K562 (cell line): ENCODE data around the gene PIERCE2. TPM values are rescaled to one million over a fixed set of nuclear protein-coding genes. Genes with fewer than 3 reads are reported as not detected.

Experiments
- CHD4 ChIP-seq: fragments of 200-600 bp; sonication (generic); IDR thresholded peaks from 3 replicates; pipeline ENCODE4 v1.6.1; 2012; ENCODE audit warnings: low read depth, mild to moderate bottlenecking, mixed read lengths, low read length, inconsistent platforms; ENCODE audit not compliant: insufficient read depth, insufficient replicate concordance, poor library complexity, severe bottlenecking
- CREB1 ChIP-seq, 2 experiments: sonication (generic) in 1 of 2; formaldehyde crosslinking in 1 of 2; IDR thresholded peaks; 2 replicates each; pipeline versions ENCODE4 v1.6.1 to v1.8.0; 2012 to 2022; ENCODE audit warnings: inconsistent platforms in 1 of 2, mild to moderate bottlenecking in 1 of 2, missing genetic modification reagents in 1 of 2, moderate library complexity in 1 of 2
- CSDE1 ChIP-seq, 2 experiments: fragments of 450-650 bp; IDR thresholded peaks; 2 replicates each; pipeline ENCODE4 v1.6.1; 2016; ENCODE audit warnings: mild to moderate bottlenecking in 1 of 2
- DMBX1 ChIP-seq: fragments of 250-450 bp; sonication (Bioruptor Pico); IDR thresholded peaks from 2 replicates; pipeline ENCODE4 v1.8.0; 2022; ENCODE audit warnings: inconsistent platforms, mild to moderate bottlenecking, moderate library complexity, borderline replicate concordance
- ETV6 ChIP-seq, 3 experiments: fragments of 150-350 bp in 1 of 3; sonication (generic) in 1 of 3; formaldehyde crosslinking in 1 of 3; IDR thresholded peaks; 2 replicates each; pipeline versions ENCODE4 v1.6.1 to v1.8.0; 2014 to 2022; ENCODE audit warnings: borderline replicate concordance in 2 of 3, low read depth in 2 of 3, antibody characterized with exemption in 1 of 3, low read length in 1 of 3, mild to moderate bottlenecking in 1 of 3, missing genetic modification reagents in 1 of 3
- HDAC3 ChIP-seq: fragments of 450-650 bp; IDR thresholded peaks from 2 replicates; pipeline ENCODE4 v1.6.1; 2018; ENCODE audit warnings: borderline replicate concordance, mild to moderate bottlenecking, moderate library complexity; ENCODE audit not compliant: partially characterized antibody
- JUN ChIP-seq, 2 experiments: sonication (generic) in 1 of 2; formaldehyde crosslinking in 1 of 2; IDR thresholded peaks; 2 replicates each; pipeline versions ENCODE4 v1.6.1 to v1.8.0; 2012 to 2022; ENCODE audit warnings: borderline replicate concordance in 2 of 2, mild to moderate bottlenecking in 2 of 2, improper control_type of control experiment in 1 of 2, low read depth in 1 of 2, low read length in 1 of 2, missing genetic modification reagents in 1 of 2
- MYBL2 ChIP-seq, 2 experiments: fragments of 450-650 bp in 1 of 2; sonication (generic) in 1 of 2; formaldehyde crosslinking in 1 of 2; IDR thresholded peaks; 2 replicates each; pipeline versions ENCODE4 v1.6.1 to v1.8.1; 2017 to 2022; ENCODE audit warnings: borderline replicate concordance in 1 of 2, inconsistent platforms in 1 of 2, low read depth in 1 of 2, mild to moderate bottlenecking in 1 of 2, missing genetic modification reagents in 1 of 2, moderate library complexity in 1 of 2
- NR2C2 ChIP-seq, 2 experiments: fragments of 200-800 bp in 1 of 2; sonication (Bioruptor generic) in 1 of 2; sonication (generic) in 1 of 2; formaldehyde crosslinking in 1 of 2; IDR thresholded peaks; 2 replicates each; pipeline versions ENCODE4 v1.6.1 to v1.8.0; 2016 to 2022; ENCODE audit warnings: mild to moderate bottlenecking in 1 of 2, missing compliant biosample characterization in 1 of 2, missing genetic modification characterization in 1 of 2, missing genetic modification reagents in 1 of 2
- PYGO2 ChIP-seq: fragments of 450-650 bp; IDR thresholded peaks from 2 replicates; pipeline ENCODE4 v1.6.1; 2016; ENCODE audit warnings: mild to moderate bottlenecking, missing genetic modification characterization, moderate library complexity, missing compliant biosample characterization
- RAD51 ChIP-seq: fragments of 450-650 bp; IDR thresholded peaks from 2 replicates; pipeline ENCODE4 v1.7.1; 2016; ENCODE audit warnings: low read depth, mild to moderate bottlenecking, borderline replicate concordance
- SREBF1 ChIP-seq: fragments of 150-350 bp; IDR thresholded peaks from 2 replicates; pipeline ENCODE4 v1.6.1; 2014; ENCODE audit warnings: antibody characterized with exemption, low read depth, low read length, borderline replicate concordance
- TBL1XR1 ChIP-seq, 2 experiments: IDR thresholded peaks; 2 replicates each; pipeline ENCODE4 v1.6.1; 2012; ENCODE audit warnings: improper control_type of control experiment in 2 of 2, low read length in 2 of 2, mild to moderate bottlenecking in 1 of 2
- TRIM24 ChIP-seq, 2 experiments: fragments of 450-650 bp; IDR thresholded peaks; 2 replicates each; pipeline ENCODE4 v1.6.1; 2016
- ZNF311 ChIP-seq: fragments of 250-450 bp; sonication (Bioruptor Pico); IDR thresholded peaks from 2 replicates; pipeline ENCODE4 v1.4.0; 2020; ENCODE audit warnings: mild to moderate bottlenecking, moderate library complexity
- ZNF445 ChIP-seq: fragments of 250-450 bp; sonication (Bioruptor Pico); IDR thresholded peaks from 2 replicates; pipeline ENCODE4 v1.4.0; 2020; ENCODE audit warnings: low read depth, mild to moderate bottlenecking, moderate library complexity
- ZNF507 ChIP-seq: conservative IDR thresholded peaks from 2 replicates; pipeline ENCODE4 v1.6.1; 2017; ENCODE audit warnings: missing genetic modification characterization, missing compliant biosample characterization
- ZNF77 ChIP-seq: fragments of 250-450 bp; sonication (Bioruptor Pico); IDR thresholded peaks from 2 replicates; pipeline ENCODE4 v1.5.0; 2020
- polyA plus RNA-seq, 8 experiments: library from polyadenylated mRNA; depleted of rRNA in 4 of 8; stranded (reverse) in 5 of 8; unstranded in 3 of 8; fragments of >200 nt; fragmentation: Nextera tagmentation in 2 of 8; fragmentation: Illumina TruSeq in 1 of 8; extraction: Ambion mirVana in 2 of 8; extraction: Trizol in 1 of 8; gene quantifications; 2 replicates each; pipeline versions ENCODE4 v1.2.1 to v1.2.3, GENCODE V29; 2011 to 2014; ENCODE audit warnings: inconsistent platforms in 1 of 8, missing spikeins in 1 of 8
- total RNA-seq, 7 experiments: library from RNA; depleted of rRNA in 6 of 7; stranded (reverse); fragments of >200 nt in 6 of 7; fragmentation: Illumina TruSeq in 2 of 7; extraction: Trizol in 2 of 7; gene quantifications; 2 replicates each; pipeline versions ENCODE4 v1.2.1 to v1.2.3, GENCODE V29; 2011 to 2021; ENCODE audit warnings: low replicate concordance in 1 of 7
- TF ChIP-seq, protein P1 (sequence below): sonication (generic); formaldehyde crosslinking; IDR thresholded peaks from 2 replicates; pipeline ENCODE4 v1.8.1; 2023; ENCODE audit warnings: mild to moderate bottlenecking, missing genetic modification reagents
- TF ChIP-seq, protein P2 (sequence below): fragments of 200-800 bp; sonication (Bioruptor generic); IDR thresholded peaks from 2 replicates; pipeline ENCODE4 v1.6.1; 2016; ENCODE audit warnings: missing genetic modification characterization, missing compliant biosample characterization

The PIERCE2 gene
- total and polyA plus RNA-seq, 9 of the 15 experiments (the other 6 are each of a cell fraction or from before 2014, with no cell fraction given), result 2.9 to 4.8 (median 4.0) TPM

DNA sequence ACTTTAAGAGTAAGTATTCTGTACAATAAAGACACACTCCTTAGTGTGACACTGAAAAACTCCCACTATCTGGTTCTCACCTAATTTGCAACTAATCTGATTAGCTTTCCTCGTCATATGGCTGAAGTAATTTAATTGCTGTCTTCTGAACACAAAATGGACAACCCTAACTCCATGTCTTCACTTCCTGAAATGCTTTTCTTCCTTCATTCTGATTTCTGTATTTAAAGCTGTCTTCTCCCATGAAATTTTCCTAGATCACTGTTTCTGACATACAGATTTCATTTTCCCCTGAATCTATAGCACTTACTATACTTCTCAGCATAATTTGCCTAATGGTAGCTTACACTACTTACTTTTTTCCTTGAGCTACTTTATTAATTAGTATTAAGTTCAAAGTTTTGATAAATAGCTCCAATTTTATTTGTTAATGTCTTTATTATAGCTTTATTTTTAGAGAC lies 6.5 kb upstream of the PIERCE2 start (continued):
- TF ChIP-seq RAD51 (no peak), CHD4 (no peak), ZNF311 (CRISPR knock-in tag) (peak; percentile 90), PYGO2 (tag) (peak; percentile 56; the same call in 1 of the 2 replicates), TRIM24 (IDR thresholded peaks at IDR 0.05) (no peak), ZNF507 (tag) (no peak), HDAC3 (no peak), ZNF445 (CRISPR knock-in tag) (no peak), DMBX1 (CRISPR knock-in tag) (peak; percentile 88; the same call in 1 of the 2 replicates), JUN (IDR thresholded peaks at IDR 0.05; ENCODE audit: borderline replicate concordance, low read depth, low read length) (no peak), JUN (CRISPR knock-in tag; IDR thresholded peaks at IDR 0.05; ENCODE audit: borderline replicate concordance) (no peak), CSDE1 (IDR thresholded peaks at IDR 0.05) (no peak), CREB1 (IDR thresholded peaks at IDR 0.05) (no peak), CREB1 (CRISPR knock-in tag; IDR thresholded peaks at IDR 0.05) (no peak), ETV6 (IDR thresholded peaks at IDR 0.05; ENCODE audit: borderline replicate concordance in 1 of 2, low read depth in 2 of 2, low read length in 1 of 2) (no peak), ETV6 (CRISPR knock-in tag; IDR thresholded peaks at IDR 0.05; ENCODE audit: borderline replicate concordance) (no peak), MYBL2 (IDR thresholded peaks at IDR 0.05; ENCODE audit: low read depth) (no peak), MYBL2 (CRISPR knock-in tag; IDR thresholded peaks at IDR 0.05; ENCODE audit: borderline replicate concordance) (no peak), ZNF77 (CRISPR knock-in tag) (no peak), TBL1XR1 (IDR thresholded peaks at IDR 0.05; ENCODE audit: low read length in 2 of 2) (no peak), NR2C2 (CRISPR knock-in tag; IDR thresholded peaks at IDR 0.05) (no peak), NR2C2 (tag; IDR thresholded peaks at IDR 0.05) (peak; percentile 65; the same call in 1 of the 2 replicates), SREBF1 (no peak)
- TF ChIP-seq, protein P1, sequence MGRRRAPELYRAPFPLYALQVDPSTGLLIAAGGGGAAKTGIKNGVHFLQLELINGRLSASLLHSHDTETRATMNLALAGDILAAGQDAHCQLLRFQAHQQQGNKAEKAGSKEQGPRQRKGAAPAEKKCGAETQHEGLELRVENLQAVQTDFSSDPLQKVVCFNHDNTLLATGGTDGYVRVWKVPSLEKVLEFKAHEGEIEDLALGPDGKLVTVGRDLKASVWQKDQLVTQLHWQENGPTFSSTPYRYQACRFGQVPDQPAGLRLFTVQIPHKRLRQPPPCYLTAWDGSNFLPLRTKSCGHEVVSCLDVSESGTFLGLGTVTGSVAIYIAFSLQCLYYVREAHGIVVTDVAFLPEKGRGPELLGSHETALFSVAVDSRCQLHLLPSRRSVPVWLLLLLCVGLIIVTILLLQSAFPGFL (CRISPR knock-in tag), result no peak
- TF ChIP-seq, protein P2, sequence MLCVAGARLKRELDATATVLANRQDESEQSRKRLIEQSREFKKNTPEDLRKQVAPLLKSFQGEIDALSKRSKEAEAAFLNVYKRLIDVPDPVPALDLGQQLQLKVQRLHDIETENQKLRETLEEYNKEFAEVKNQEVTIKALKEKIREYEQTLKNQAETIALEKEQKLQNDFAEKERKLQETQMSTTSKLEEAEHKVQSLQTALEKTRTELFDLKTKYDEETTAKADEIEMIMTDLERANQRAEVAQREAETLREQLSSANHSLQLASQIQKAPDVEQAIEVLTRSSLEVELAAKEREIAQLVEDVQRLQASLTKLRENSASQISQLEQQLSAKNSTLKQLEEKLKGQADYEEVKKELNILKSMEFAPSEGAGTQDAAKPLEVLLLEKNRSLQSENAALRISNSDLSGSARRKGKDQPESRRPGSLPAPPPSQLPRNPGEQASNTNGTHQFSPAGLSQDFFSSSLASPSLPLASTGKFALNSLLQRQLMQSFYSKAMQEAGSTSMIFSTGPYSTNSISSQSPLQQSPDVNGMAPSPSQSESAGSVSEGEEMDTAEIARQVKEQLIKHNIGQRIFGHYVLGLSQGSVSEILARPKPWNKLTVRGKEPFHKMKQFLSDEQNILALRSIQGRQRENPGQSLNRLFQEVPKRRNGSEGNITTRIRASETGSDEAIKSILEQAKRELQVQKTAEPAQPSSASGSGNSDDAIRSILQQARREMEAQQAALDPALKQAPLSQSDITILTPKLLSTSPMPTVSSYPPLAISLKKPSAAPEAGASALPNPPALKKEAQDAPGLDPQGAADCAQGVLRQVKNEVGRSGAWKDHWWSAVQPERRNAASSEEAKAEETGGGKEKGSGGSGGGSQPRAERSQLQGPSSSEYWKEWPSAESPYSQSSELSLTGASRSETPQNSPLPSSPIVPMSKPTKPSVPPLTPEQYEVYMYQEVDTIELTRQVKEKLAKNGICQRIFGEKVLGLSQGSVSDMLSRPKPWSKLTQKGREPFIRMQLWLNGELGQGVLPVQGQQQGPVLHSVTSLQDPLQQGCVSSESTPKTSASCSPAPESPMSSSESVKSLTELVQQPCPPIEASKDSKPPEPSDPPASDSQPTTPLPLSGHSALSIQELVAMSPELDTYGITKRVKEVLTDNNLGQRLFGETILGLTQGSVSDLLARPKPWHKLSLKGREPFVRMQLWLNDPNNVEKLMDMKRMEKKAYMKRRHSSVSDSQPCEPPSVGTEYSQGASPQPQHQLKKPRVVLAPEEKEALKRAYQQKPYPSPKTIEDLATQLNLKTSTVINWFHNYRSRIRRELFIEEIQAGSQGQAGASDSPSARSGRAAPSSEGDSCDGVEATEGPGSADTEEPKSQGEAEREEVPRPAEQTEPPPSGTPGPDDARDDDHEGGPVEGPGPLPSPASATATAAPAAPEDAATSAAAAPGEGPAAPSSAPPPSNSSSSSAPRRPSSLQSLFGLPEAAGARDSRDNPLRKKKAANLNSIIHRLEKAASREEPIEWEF, result no peak
